GM19351 (cell line): ENCODE results near the gene MAN1A1.
A peak's percentile ranks its signal among the peaks of the same experiment; 100 is the strongest.
"Not testable (repeated sequence)": the region's sequence is repeated elsewhere in the genome, so short reads cannot be mapped to it uniquely, and the experiment has no call there.

Source experiments
- ATAC-seq: cut with Tn5 transposase; IDR thresholded peaks from one replicate; pipeline ENCODE4 v1.9.1; 2021; ENCODE audit warnings: mild to moderate bottlenecking, moderate library complexity; ENCODE audit not compliant: unreplicated experiment

The MAN1A1 gene

DNA sequence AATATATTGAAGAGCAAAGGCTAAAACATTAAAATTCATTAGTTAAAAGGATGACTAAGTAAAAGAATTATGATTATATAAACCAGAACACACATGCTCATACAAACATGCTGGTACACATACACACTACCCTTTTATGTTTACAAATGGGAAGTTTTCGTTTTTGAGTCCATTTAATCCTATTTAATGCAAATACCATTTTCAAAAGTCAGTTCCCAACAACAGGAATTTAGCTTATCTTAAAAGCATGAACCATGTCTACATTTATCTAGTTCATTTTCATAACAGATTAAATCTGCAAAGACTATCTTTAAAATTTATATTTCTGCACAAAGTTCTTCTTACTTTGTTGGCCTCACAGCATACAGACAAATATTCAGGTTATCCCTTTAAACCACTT is 42.5 kb downstream of the MAN1A1 start:
- no peak for ATAC-seq

DNA sequence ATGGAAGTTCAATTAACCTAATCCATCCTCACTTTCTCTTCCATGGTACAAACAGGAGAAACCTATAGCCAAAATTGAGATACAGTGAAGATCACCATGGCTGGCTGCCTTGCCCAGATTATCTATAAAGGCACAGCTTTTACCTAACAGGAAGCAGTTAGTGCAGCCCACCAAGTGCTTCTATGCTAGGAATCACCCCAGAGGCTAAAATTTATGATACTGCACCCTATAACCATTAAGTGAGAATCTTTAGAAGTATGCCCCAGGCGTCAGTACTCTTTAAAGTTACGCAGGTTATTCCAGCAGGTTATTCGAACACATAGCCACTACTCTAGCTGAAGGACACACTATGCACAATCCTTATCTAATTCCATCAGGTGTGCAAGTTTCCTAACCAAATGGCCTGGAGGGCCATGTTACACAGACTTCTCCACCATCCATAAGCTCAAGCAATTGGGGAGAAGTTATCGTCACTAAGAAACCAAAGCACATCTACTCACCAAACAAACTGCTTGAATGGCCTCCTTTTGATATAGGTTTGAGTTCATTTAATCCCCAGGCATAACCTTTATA is 43.1 kb downstream of the MAN1A1 start:
- ATAC-seq: no peak

DNA sequence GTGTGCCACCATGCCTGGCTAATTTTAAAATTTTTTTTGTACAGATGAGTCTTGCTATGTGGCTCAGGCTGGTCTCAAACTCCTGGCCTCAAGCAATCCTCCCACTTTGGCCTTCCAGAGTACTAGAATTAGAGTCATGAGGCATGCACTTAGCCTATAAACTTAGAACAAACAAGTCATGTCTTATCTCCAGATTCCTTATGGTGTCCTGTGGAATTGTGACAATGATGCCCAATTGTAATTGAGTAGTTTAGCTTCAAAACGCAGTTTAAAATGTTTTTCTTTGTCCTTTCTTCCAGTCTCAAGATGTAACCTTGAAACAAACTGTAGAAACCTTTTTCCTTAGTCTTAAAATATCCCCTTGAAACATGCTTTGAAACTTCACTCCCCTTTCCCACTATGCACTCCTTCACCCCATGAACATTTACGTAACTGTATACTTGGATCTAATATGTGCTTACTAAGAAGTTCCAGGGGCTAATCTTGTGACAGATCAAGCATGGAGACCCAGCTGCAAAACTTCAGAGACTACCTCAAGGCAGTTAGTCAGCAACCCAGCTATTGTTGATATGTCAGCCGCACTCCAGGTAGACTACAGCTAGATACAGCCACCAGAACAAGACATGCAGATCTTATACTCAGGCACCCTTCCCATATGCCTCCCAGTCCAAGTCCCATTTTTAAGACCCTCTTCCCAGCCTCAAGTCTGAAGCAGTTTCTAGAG is 46.2 kb downstream of the MAN1A1 start:
- no peak for ATAC-seq

DNA sequence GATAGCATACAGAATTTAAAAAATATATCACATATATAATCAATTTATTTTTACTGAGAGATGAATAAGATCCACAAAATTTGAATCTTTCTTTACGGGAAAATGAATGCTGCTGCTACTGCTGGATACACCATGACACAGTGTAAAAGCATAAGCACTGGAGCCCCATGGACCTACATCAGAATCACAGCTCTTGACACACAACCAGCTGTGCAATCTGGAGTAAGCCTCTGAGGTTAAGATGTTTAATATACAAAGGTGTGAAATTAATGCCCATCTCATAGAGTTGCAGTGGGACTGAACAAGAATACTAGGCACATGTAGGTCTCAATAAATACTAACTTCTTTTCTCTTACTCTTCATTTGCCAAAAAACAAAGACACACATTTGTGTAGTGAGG is 48.1 kb downstream of the MAN1A1 start:
- ATAC-seq: no peak

DNA sequence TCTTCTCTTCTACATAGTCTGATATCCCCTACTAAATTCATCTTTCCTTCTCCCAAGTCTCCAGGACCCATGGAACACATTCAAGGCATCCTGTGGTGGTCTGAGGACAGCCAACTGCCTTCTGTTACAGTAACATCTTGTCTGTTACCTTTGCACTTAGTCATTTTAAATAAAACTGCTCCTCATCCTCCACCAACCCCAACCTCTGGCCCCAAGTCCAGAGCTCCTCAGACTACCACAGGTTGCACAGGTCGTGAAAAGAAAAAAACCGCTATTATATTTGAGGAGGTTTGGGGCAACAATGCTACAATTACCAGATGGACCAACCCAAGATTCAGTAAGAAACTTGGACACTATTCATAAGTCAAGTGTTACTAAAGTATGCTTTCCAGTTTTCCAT is 49.9 kb downstream of the MAN1A1 start:
- ATAC-seq: no peak

DNA sequence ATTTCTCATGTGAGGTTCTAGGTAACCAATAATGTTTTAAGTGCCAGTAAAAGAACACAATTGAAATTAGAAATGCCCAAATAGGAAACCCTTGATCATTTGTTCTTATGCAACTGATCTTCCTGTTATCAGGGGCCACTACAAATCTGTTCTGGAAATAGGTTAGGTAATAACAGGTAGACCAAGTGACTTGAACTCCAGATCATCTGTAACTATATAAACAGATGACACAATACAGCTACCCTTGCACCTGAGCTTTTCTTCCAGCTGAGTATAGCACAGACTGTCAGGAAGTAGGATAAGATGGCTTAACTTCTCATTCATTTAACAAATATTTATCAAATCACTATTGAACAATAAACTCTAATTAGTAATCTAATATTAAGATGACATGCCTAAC is 52.5 kb downstream of the MAN1A1 start:
- ATAC-seq: no peak

DNA sequence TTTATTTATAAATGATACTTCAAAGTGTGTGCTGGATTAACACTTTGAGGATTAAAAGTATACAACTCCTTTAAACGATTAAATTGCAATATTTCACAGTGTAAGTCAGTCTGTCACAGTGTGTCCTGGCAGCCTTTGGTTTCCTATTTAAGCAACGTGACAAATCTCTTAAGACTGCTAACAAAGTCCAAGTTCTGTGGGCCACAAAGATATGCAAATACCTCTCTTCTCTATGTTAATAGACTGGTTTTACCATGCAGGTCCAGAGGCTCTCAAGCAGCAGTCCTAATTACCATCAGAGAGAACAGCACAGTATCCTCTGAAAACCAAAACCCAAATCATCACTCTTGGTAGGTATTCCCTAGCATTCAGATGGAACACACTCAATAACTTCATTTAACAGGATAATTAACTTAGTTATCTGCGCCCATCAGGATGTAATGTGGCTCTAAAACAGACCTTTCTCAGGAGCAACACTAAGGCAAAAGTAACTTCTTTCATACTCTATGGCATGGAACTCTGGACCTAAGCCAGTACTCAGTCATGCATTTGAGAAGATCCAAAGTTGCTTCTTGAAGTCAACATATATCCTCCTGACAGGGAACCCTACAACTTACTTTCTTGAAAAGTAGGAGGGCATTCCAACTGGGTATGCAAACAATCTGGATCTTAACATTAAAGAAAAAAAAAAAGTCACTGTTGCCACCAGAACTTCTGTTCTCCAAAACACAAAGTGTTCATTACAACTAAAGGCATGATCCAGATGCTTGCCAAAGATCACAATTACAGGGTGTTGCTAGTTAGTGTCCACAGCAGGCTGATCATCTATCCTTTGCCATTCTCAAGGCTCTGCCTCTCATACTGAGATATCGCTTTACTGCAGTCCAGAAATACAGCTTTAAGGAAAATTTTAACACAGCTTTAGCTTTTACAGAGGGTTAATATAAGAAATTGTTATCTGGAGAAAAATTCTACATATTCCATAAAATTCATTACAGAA is 53.2 kb downstream of the MAN1A1 start:
- no peak for ATAC-seq

DNA sequence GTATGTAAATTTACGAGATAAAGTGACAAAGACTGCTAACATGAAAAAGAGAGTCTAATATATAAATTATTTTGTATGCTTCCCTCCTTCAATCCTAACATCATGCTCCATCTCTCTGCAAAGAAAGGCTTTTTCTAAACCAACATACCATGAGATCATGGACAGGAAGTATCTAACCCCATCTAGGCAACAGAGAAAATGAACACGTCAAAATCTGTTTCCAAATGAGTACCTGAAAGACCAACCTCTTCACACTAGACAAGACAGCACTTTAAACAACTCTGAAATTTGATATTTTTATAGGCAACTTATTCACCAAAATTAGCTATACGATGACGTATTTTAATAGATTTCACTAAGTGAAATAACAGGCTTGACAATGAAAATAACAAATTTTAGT is 54.6 kb downstream of the MAN1A1 start:
- ATAC-seq: peak; percentile 87

DNA sequence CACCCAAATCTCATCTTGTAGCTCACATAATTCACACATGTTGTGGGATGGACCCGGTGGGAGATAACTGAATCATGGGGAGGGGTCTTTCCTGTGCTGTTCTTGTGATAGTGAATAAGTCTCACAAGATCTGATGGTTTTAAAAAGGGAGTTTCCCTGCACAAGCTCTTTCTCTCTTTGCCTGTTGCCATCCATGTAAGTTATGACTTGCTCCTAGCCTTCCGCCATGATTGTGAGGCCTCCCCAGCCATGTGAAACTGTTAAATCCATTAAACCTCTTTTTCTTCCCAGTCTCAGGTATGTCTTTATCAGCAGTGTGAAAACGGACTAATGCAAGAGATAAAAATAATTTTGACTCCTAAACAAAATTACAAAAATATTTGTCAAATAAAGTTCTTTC is 58.5 kb downstream of the MAN1A1 start:
- ATAC-seq: not testable (repeated sequence)

DNA sequence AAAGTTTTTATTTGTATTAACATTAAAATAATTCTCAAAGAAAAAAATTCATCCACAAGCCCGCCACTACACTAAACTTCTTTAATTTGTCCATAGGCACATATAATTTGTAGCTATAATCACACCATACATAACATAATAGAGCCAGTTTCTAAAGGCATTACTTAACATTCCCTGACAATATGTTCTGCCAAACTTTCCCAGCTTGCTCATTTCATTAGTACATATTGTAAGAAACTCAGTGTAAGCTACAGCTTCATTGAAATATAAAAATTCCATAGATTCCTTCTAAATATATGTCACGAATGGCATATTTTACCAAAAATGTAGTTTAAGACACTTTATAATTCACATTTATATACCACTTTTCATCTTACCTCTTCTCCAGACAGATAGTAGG is 59.3 kb downstream of the MAN1A1 start:
- ATAC-seq: no peak

DNA sequence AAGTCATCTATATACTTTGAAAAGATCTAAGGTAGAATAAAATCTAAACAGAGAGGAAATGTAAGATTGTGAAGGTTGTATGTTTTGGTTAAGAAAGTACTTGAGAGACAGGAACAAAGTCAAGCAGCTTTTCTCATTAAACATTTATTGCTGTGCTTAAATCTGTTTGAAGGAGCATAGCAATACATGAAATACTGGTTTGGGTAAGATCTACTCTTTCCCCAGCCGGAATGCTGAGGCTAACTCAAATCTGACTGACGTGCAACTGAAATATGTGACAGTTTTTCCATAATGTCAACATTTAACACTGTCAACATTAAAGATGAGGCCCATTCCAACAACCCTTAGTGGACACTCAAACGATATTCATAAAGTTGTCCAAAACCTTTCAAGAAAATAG is 59.9 kb downstream of the MAN1A1 start:
- no peak for ATAC-seq

DNA sequence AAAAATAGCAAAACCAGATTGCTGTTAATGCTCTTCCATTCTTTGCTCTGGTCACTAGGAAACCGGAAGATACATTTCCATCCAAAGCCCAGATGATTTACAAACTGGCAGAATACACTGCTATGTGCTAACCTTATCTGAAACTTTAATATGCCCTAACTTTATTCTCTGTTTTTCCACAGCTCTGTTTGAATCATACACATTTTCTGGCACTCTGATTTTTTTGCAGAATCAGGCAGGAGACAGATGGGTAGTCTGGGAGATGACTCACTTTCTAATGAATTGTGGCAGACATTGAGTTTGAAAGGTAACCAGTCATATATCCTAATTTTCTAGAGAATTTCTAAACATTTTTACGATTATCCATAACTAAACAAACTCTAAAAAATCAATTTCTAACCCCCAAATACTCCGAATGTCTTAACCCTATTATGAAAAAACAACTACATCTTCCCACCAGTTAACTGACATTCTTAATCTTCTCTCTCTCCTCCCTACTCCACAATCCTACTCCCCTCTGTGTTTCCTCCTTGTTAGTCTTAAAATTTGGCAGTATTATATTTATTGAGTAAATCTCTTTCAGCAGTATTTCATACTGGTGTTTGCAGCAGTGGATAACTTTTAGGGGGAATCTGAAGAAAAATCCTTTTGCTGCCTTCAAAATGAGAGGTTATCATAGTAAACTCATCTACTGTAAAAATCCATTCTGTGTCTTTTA is 63.5 kb downstream of the MAN1A1 start:
- no peak for ATAC-seq

DNA sequence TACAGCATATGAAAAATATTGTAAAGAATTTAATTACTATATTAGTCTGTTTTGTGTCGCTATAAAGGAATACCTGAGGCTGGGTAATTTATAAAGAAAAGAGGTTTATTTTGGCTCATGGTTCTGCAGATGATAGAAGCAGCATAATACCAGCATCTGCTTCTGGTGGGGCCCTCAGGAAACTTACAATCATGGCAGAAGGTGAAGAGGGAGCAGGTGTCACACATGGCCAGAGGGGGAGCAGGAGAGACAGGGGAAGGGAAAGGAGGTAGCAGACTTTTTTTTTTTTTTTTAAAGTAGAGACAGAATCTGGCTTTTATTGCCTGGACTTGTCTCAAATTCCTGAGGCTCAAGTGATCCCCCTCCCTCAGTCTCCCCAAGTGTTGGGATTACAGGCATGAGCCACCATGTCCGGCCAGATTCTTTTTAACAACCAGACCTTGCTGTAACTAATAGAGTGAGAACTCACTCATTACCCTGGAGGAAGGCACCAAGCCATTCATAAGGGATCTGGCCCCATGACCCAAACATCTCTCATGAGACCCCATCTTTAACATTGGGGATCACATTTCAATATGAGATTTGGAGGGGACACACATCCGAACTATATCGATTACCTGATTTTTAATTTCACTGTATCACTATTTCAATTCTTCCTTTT is 64.6 kb downstream of the MAN1A1 start:
- ATAC-seq: no peak

DNA sequence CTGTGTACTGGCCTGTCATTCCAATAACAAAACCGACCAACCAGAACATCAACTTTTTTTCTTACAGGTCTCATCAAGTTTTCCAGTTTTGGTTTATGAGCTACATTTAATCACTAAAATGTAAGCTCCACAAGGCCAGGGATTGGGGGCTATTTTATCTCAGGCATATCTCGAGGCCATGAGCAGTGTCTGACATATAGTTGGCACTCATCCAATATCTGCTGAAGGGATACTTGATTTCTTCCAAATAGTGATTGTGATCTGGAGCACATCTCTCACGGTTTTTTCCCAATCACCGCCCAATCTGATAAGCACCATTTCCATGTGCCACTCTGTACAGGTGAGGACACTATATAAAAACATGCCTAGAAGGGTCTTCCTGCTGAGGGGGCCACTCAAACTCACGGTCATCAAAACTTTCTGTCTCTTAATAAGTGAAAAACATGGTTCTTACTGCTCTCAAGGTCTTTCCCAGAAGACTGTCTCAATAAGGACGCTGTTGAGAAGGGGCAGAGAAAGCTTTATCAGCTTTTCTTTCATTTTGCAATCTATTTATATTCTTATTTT is 65.5 kb downstream of the MAN1A1 start:
- no peak for ATAC-seq

DNA sequence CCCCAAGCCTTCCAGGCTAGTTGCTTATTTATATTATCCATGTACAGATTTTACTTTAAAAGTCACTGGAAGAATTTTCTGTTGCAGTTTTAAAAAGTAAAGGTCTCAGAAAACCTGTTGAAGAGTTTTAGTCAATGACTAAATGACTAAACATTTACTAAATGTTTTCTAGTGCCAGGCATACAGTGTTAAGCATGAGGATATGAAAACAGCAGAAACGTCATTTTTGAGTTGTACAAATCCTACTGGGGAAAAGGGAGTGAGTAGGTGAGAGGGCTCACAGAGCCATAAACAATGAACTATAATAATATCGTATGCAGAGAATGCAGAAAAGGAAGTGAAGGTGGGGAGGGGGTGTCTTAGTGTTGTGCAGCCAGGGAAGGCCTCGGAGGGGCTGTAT is 66.3 kb downstream of the MAN1A1 start:
- no peak for ATAC-seq

DNA sequence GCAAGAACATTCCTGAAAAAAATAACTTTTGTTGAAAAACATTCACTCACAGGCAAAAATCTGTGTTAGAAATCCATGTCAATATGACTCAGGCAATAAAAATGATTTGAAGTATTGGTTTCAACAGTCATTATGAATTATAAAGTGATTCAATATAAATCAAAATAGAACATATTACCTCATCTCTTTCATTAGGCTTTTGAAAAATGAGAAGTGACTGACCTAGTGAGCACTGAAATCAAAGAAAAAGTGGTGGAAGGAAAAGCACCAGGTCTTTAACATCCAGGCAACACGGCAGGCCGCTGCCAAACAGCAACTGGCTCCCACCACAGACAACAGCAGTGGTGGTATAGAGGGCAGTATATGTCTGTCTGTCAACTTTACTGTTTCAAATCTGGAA is 68.9 kb downstream of the MAN1A1 start:
- ATAC-seq: no peak

DNA sequence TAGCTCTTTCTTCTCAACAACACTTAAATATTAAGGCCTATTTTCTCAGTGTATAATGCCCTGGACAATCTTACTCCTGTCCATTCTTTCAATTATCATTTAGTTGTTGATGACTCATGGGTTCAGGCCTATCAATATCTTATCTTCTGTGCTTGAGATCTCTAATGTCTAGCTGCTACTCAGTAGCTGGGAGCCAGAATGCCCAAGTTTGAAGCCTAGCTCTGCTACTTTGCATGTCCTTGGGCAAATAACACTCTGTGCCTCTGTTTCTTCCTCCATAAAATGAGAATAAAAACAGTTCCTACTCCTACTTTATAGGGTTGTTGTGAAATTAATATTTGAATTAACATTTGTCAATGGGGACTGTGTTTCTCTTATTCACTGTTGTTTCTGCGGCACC is 69.5 kb downstream of the MAN1A1 start:
- ATAC-seq: no peak

DNA sequence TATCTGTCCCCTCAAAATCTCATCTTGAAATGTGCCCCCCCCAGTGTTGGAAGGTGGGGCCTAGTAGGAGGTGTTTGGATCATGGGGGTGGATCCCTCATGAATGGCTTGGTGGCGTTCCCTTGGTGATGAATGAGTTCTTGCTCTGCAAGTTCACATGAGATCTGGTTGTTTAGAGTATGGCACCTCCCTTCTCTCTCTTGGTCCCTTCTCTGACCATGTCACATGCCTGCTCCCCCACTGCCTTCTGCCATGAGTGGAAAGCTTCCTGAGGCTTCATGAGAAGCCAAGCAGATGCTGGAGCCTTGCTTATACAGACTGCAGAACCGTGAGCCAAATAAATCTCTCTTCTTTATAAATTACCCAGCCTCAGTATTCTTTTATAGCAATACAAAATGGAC is 70.9 kb downstream of the MAN1A1 start:
- no peak for ATAC-seq

DNA sequence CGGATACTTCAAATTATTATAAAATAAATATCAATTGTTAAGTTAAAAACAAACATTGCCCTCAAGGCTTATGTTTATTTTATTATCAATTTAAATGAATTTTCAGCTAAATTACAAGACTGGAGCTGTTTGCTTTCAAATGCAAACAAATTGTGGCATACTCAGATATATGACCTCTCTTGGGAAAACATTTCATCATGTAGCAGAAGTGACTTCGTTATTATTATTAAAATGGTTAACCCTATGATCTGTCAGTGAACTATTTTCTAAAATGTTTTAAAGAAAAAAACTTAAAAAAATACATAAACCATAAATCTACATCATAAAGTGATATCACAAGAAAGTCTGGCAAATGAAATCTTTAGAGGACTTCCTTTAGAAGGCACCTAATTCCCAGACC is 72.5 kb downstream of the MAN1A1 start:
- no peak for ATAC-seq

DNA sequence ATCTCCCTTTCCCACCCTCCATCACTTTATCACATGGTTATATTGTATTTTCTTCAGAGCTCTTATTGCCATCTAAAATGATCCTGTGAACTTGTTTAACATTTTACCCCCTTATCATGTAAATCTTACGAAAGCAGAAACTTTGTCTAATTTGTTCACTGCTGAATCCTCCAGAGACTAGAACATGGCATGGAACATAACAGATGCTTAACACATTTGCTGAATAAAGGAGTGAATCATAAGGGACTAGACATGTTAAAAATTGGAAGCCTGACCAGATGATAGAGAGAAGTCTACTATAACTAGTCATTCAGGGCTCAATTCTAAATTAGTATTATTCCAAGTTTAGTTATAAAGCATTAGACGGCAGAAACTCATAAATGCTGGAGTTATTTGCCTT is 73.3 kb downstream of the MAN1A1 start:
- ATAC-seq: no peak
